Measurements from ENCODE around the gene HOXB2.

Gene HOXB2

DNA sequence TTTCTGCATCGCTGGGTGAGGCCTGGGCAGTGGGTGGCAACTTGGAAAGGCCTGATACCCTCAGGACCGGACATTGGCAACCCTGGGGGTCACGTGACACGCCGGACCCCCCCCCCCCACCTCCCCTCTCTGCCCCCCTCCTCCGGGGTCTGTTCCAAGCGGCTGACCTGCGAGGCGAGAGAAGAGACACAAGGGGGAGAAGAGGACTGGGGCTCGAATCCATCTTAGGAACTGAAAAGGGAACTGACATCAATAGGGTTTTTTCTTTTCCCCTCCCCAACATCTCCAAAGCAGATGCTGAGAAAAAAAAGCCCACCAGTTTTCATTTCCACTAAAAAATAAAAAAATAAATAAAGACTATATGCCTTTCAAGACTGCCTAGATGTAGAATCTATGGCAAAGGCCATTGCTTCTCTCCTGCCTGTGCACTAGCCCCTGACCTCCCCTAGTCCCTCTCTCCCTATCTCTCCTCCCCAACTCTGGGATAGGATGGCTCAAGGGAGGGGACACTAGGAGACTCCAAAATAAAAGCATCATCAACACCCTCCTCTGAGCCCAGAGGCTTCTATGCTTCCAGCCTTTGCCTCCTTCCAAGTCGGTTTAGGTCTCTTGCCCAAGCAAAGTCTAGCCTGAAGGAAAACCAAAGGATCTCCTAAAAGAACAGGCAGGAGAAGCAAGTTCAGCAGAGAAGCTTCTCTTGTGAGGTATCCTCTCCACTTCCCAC is 7.7 kb upstream of the HOXB2 start:
- H4K20me1 ChIP-seq (ENCODE audit: insufficient read depth, low read length): no peaks in the 10 kb centered on the region
- H2AFZ ChIP-seq (ENCODE audit: low read depth, low read length): no peak overlapping the region; the same call in 1 of the 2 replicates
- peak overlapping the region; percentile 77 for H3K4me2 ChIP-seq (ENCODE audit: low read length)
- H3K9ac ChIP-seq (ENCODE audit: low read length): peak overlapping the region; percentile 81
- peaks cover 47% of the 10 kb centered on the region for H3K4me1 ChIP-seq (ENCODE audit: low read length)
- TF ChIP-seq EZH2phosphoT487 (IDR thresholded peaks at IDR 0.05; ENCODE audit: low read depth) (no peak), CTCF (IDR thresholded peaks at IDR 0.05; ENCODE audit: low read depth, low read length) (peak; percentile 33)
- peaks cover 36% of the 10 kb centered on the region for H3K79me2 ChIP-seq (ENCODE audit: low read length)
- no peaks in the 10 kb centered on the region for H3K9me3 ChIP-seq (ENCODE audit: insufficient read depth, low read length)
- H3K36me3 ChIP-seq (replicated peaks; ENCODE audit: low read depth, low read length): peaks cover 24% of the 10 kb centered on the region
- peak overlapping the region; percentile 62 for H3K4me3 ChIP-seq (ENCODE audit: low read length)
- H3K27ac ChIP-seq (ENCODE audit: low read length): peak overlapping the region; percentile 94
- no peaks in the 10 kb centered on the region for H3K27me3 ChIP-seq (ENCODE audit: low read depth, low read length)

DNA sequence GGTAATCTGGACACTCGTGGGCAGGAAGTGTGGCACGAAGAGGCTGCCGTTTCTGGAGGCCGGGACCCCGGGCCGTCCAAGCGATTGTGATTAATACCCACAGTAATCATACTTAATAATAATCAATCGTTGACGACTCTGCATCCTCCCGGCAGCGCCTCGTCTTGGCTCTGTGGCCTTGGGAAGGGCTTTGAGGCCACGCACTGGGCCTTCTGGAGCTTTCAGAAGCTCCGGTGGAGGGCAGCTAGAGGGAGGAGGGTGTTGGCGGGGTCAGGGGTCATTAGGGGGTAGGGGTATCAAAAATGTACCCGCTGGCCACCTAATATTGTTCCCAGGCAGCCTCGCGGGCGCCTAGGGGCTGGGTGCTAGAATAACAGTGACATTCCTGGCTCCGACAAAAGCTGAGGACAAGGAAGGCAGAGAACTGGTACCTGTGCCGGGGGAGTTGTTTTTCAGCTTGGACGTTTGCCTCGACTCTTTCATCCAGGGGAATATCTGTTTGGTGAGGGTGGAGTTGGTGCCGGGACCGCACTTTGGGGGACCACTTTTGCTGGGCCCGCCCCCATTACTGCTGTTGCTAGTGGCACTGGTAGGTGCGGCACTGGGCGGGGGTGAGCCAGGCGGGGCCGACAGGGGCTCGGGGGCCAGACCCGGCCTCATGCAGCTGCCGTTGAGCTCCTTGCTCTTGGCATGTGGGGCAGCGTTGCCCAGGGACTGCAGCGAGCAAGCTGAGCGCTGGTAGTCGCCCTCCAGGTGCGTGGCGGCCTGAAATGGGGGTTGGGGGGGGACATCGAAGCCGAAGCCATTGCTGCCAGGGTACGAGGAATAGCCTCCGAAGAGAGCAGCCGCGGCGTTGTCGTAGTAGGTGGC is 6.9 kb upstream of the HOXB2 start:
- no peaks in the 10 kb centered on the region for H3K27me3 ChIP-seq (ENCODE audit: low read depth, low read length)
- TF ChIP-seq CTCF (IDR thresholded peaks at IDR 0.05; ENCODE audit: low read depth, low read length) (no peak), EZH2phosphoT487 (IDR thresholded peaks at IDR 0.05; ENCODE audit: low read depth) (no peak)
- peaks cover 45% of the 10 kb centered on the region for H3K4me1 ChIP-seq (ENCODE audit: low read length)
- peak overlapping the region; percentile 60 for H3K4me3 ChIP-seq (ENCODE audit: low read length)
- peaks cover 35% of the 10 kb centered on the region for H3K79me2 ChIP-seq (ENCODE audit: low read length)
- peak overlapping the region; percentile 81 for H3K9ac ChIP-seq (ENCODE audit: low read length)
- no peaks in the 10 kb centered on the region for H3K9me3 ChIP-seq (ENCODE audit: insufficient read depth, low read length)
- H4K20me1 ChIP-seq (ENCODE audit: insufficient read depth, low read length): no peaks in the 10 kb centered on the region
- H3K36me3 ChIP-seq (replicated peaks; ENCODE audit: low read depth, low read length): peaks cover 24% of the 10 kb centered on the region
- peak overlapping the region; percentile 73 for H3K4me2 ChIP-seq (ENCODE audit: low read length)
- peak overlapping the region; percentile 94 for H3K27ac ChIP-seq (ENCODE audit: low read length)
- no peak overlapping the region for H2AFZ ChIP-seq (ENCODE audit: low read depth, low read length)

GRCh38 chr17:48551214-48551555 is 6.3 kb upstream of the HOXB2 start:
- TF ChIP-seq EZH2phosphoT487 (IDR thresholded peaks at IDR 0.05; ENCODE audit: low read depth) (no peak), CTCF (IDR thresholded peaks at IDR 0.05; ENCODE audit: low read depth, low read length) (no peak)
- Histone ChIP-seq H3K4me3 (ENCODE audit: low read length) (no peak overlapping the region), H2AFZ (ENCODE audit: low read depth, low read length) (no peak overlapping the region), H3K9me3 (ENCODE audit: insufficient read depth, low read length) (no peaks in the 10 kb centered on the region), H3K36me3 (replicated peaks; ENCODE audit: low read depth, low read length) (peaks cover 24% of the 10 kb centered on the region), H4K20me1 (ENCODE audit: insufficient read depth, low read length) (no peaks in the 10 kb centered on the region), H3K79me2 (ENCODE audit: low read length) (peaks cover 31% of the 10 kb centered on the region), H3K27ac (ENCODE audit: low read length) (no peak overlapping the region), H3K4me1 (ENCODE audit: low read length) (peaks cover 39% of the 10 kb centered on the region), H3K27me3 (ENCODE audit: low read depth, low read length) (no peaks in the 10 kb centered on the region), H3K9ac (ENCODE audit: low read length) (no peak overlapping the region), H3K4me2 (ENCODE audit: low read length) (no peak overlapping the region)

GRCh38 chr17:48550502-48551213 is 5.7 kb upstream of the HOXB2 start:
- Histone ChIP-seq H4K20me1 (ENCODE audit: insufficient read depth, low read length) (no peaks in the 10 kb centered on the region), H3K4me3 (ENCODE audit: low read length) (no peak overlapping the region)

More at GRCh38 chr17:48550502-48551213, 5.7 kb upstream of the HOXB2 start:
- Histone ChIP-seq H2AFZ (ENCODE audit: low read depth, low read length) (no peak overlapping the region), H3K79me2 (ENCODE audit: low read length) (peaks cover 33% of the 10 kb centered on the region), H3K4me1 (ENCODE audit: low read length) (peaks cover 36% of the 10 kb centered on the region), H3K9me3 (ENCODE audit: insufficient read depth, low read length) (no peaks in the 10 kb centered on the region), H3K9ac (ENCODE audit: low read length) (no peak overlapping the region), H3K4me2 (ENCODE audit: low read length) (no peak overlapping the region), H3K27ac (ENCODE audit: low read length) (no peak overlapping the region), H3K36me3 (replicated peaks; ENCODE audit: low read depth, low read length) (peaks cover 24% of the 10 kb centered on the region), H3K27me3 (ENCODE audit: low read depth, low read length) (no peaks in the 10 kb centered on the region)
- TF ChIP-seq EZH2phosphoT487 (IDR thresholded peaks at IDR 0.05; ENCODE audit: low read depth): no peak

Measured in OCI-LY3 (cell line).